B cell (primary cell): Measurements from ENCODE around the gene LIMS2. TPM values are rescaled to one million over a fixed set of nuclear protein-coding genes. Genes with fewer than 3 reads are reported as not detected.

ENCODE experiments used
- ATAC-seq: fragments of 200-7000 bp; cut with Tn5 transposase; one replicate; pipeline ENCODE4 v1.10.0; 2021; ENCODE audit warnings: low read depth, mild to moderate bottlenecking, moderate number of reproducible peaks, moderate library complexity
- CTCF ChIA-PET: fragments of 350-600 bp; sonication (Branson Sonifier 250); formaldehyde crosslinking; loops from one replicate; lab custom pipeline; 2021; ENCODE audit warnings: antibody characterized with exemption, inconsistent platforms; lab: Charles Lee
- POLR2A ChIA-PET: fragments of 350-600 bp; sonication (Branson Sonifier 250); formaldehyde crosslinking; loops from one replicate; lab custom pipeline; 2021; ENCODE audit warnings: antibody characterized with exemption; lab: Charles Lee
- DNase-seq: peaks from one replicate; pipeline ENCODE4 v3.0.0; 2013
- H2AFZ ChIP-seq: 2 replicates; pipeline ENCODE4 v1.6.1; 2012; ENCODE audit warnings: mild to moderate bottlenecking, low read depth, low read length; ENCODE audit not compliant: insufficient read depth, poor library complexity, severe bottlenecking
- H3K27ac ChIP-seq, 2 donors: 1 replicate in 1 of 2; 2 replicates in 1 of 2; pipeline ENCODE4 v1.5.1; 2012 to 2013; ENCODE audit warnings: low read length in 2 of 2, mild to moderate bottlenecking in 2 of 2, moderate library complexity in 1 of 2
- H3K27me3 ChIP-seq, 4 experiments: fragments of 200-600 bp in 1 of 4; sonication (generic) in 1 of 4; replicated peaks in 1 of 4; 1 replicate in 2 of 4; 2 replicates in 2 of 4; pipeline versions ENCODE4 v1.6.1 to v1.7.0; 2013 to 2016; ENCODE audit warnings: low read length in 3 of 4, mild to moderate bottlenecking in 2 of 4, mixed read lengths in 1 of 4, moderate library complexity in 1 of 4; ENCODE audit not compliant: insufficient read depth in 4 of 4, control insufficient read depth in 3 of 4; ENCODE audit errors: control extremely low read depth in 1 of 4
- H3K36me3 ChIP-seq, 2 experiments: replicated peaks in 1 of 2; 1 replicate in 1 of 2; 2 replicates in 1 of 2; pipeline versions ENCODE4 v1.6.1 to v1.7.1; 2013; ENCODE audit warnings: low read length in 1 of 2; ENCODE audit not compliant: insufficient read depth in 2 of 2, control insufficient read depth in 1 of 2; ENCODE audit errors: control extremely low read depth in 1 of 2, extremely low read depth in 1 of 2
- H3K4me1 ChIP-seq, 2 donors: fragments of 200-600 bp in 1 of 2; sonication (generic) in 1 of 2; 1 replicate in 1 of 2; 2 replicates in 1 of 2; pipeline versions ENCODE4 v1.5.1 to v1.6.1; 2013 to 2017; ENCODE audit warnings: low read length in 2 of 2; ENCODE audit not compliant: control insufficient read depth in 2 of 2, insufficient read depth in 2 of 2
- H3K4me2 ChIP-seq: replicated peaks from 2 replicates; pipeline ENCODE3; 2012; ENCODE audit warnings: mild to moderate bottlenecking, low read depth, low read length; ENCODE audit not compliant: poor library complexity, severe bottlenecking
- H3K4me3 ChIP-seq, 5 experiments: fragments of 200-600 bp in 1 of 5; sonication (generic) in 1 of 5; 1 replicate in 3 of 5; 2 replicates in 2 of 5; pipeline versions ENCODE4 v1.5.1 to v1.7.0; 2011 to 2016; ENCODE audit warnings: low read length in 4 of 5, mild to moderate bottlenecking in 4 of 5, low read depth in 2 of 5, control low read depth in 1 of 5, moderate library complexity in 1 of 5; ENCODE audit not compliant: insufficient read depth in 1 of 5; ENCODE audit errors: control extremely low read depth in 1 of 5, extremely low read depth in 1 of 5
- H3K79me2 ChIP-seq: fragments of 200-600 bp; sonication (generic); one replicate; pipeline ENCODE4 v1.6.0; 2016; ENCODE audit warnings: low read length; ENCODE audit not compliant: control insufficient read depth, insufficient read depth
- H3K9ac ChIP-seq: fragments of 200-600 bp; sonication (generic); 2 replicates; pipeline ENCODE4 v1.6.1; 2017; ENCODE audit warnings: mild to moderate bottlenecking, low read length, moderate library complexity
- H3K9me3 ChIP-seq, 3 donors: one replicate each; pipeline versions ENCODE4 v1.6.1 to v1.7.1; 2013; ENCODE audit warnings: low read length in 2 of 3; ENCODE audit not compliant: control insufficient read depth in 2 of 3, insufficient read depth in 1 of 3; ENCODE audit errors: control extremely low read depth in 1 of 3
- H4K20me1 ChIP-seq: 2 replicates; pipeline ENCODE4 v1.6.0; 2012; ENCODE audit warnings: mild to moderate bottlenecking, low read length; ENCODE audit not compliant: insufficient read depth, control insufficient read depth, poor library complexity, severe bottlenecking
- H3K27ac Mint-ChIP-seq: one replicate; pipeline ENCODE4 v1.8.0; 2021; ENCODE audit warnings: mixed read lengths
- H3K27me3 Mint-ChIP-seq: one replicate; pipeline ENCODE4 v1.8.0; 2021; ENCODE audit warnings: mixed read lengths
- H3K4me1 Mint-ChIP-seq: one replicate; pipeline ENCODE4 v1.8.0; 2021; ENCODE audit warnings: mixed read lengths
- H3K4me3 Mint-ChIP-seq: one replicate; pipeline ENCODE4 v1.8.0; 2021; ENCODE audit warnings: mixed read lengths
- H3K9me3 Mint-ChIP-seq: one replicate; pipeline ENCODE4 v1.8.0; 2022; ENCODE audit warnings: mixed read lengths; ENCODE audit not compliant: insufficient read depth
- CTCF ChIP-seq: fragments of 200-600 bp; IDR thresholded peaks from one replicate; pipeline ENCODE4 v1.8.0; 2022; ENCODE audit warnings: antibody characterized with exemption, mild to moderate bottlenecking
- EZH2 ChIP-seq: IDR thresholded peaks from 2 replicates; pipeline ENCODE4 v1.6.1; 2012; ENCODE audit warnings: borderline replicate concordance, low read depth, mild to moderate bottlenecking, moderate library complexity, low read length; ENCODE audit not compliant: insufficient read depth, poor library complexity, severe bottlenecking
- WGBS: methylation state at CpG from one replicate; pipeline ENCODE4 v1.1.5; 2013; ENCODE audit warnings: missing lambda C conversion rate; ENCODE audit not compliant: insufficient coverage; 5-methylcytosine and 5-hydroxymethylcytosine counted together
- intact Hi-C: fragments of 100-400 bp; cut with micrococcal nuclease; formaldehyde crosslinking; loops from one replicate; pipeline ENCODE4 v1.10.0; 2022
- polyA plus RNA-seq: library from polyadenylated mRNA; depleted of rRNA; stranded (reverse); fragments of >200 nt; gene quantifications from 2 replicates; pipeline ENCODE4 v1.2.3, GENCODE V29; 2012
- total RNA-seq, 2 donors: library from RNA; stranded (reverse); fragments of 120-200 nt in 1 of 2; gene quantifications; 1 replicate in 1 of 2; 2 replicates in 1 of 2; pipeline versions ENCODE4 v1.2.3 to v1.2.4, GENCODE V29; 2013 to 2022

LIMS2 gene
- total and polyA plus RNA-seq, 2 donors (not counting 1 experiment from before 2014, with no cell fraction given) = 6.7 to 32.2 TPM

DNA sequence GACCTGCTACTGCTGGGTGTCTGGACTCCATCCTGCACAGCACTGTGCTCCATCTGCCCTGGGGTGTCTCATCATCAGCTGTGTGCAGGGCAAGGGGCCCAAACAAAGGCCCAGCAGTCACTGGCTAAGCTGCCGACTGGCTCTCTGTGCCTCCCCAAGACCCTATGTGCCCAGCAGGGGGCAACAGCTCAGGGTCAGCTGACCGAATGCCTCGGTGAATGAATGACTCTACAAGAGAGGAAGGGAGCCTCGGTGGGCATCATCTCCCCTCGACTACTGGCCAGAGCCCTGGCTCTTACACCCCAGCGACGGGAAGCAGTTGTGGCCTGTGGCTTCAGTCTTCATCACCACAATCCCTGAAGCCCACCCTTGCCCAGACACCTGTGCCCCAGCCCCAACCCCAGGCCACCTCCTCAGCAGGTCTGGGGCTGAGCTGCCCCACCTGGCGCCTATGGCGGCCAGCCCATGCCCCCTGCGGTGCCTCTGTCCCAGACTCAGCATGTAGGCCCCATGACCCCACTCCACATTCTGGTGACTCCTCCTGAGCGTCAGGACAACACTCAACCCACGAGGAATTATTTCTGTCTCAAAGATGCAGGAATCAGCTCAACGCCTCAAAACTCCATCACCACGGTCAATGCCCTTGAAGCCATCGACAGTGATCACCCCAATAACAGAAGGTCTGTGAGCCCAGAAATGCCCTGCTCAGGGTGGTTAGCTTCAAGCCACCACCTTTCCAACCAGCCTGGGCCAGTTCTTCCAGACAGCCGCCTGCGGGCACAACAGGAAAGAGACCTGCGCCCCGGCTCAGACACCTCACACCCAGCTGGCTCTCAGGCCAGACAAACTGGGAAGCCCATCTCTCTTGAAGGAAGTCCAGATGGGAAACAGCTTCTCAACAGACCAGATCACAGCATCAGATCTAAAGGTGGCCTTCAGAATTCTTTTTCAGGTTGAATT, 31.0 kb downstream of the LIMS2 start:
- Mint-ChIP-seq H3K27ac (peak overlapping the region; percentile 81), H3K4me3 (no peak overlapping the region), H3K4me1 (peaks cover 58% of the 10 kb centered on the region), H3K27me3 (no peaks in the 10 kb centered on the region), H3K9me3 (no peaks in the 10 kb centered on the region)
- no peak overlapping the region for H3K4me3 ChIP-seq
- ATAC-seq (no peak), DNase-seq (no peak)
- no peak overlapping the region for H3K4me2 ChIP-seq
- no peaks in the 10 kb centered on the region for H3K36me3 ChIP-seq
- H3K4me1 ChIP-seq = peaks cover 34 to 60% of the 10 kb centered on the region in 2 donors
- H3K9me3 ChIP-seq = no peaks in the 10 kb centered on the region
- WGBS = 92% methylated on average over 19 of the region's 19 CpGs
- POLR2A ChIA-PET = interaction anchor here (0.6 kb wide), 1 partner anchor 56 kb away, joined by 3 read pairs; no protein-coding TSS in a partner anchor
- intact Hi-C loops = loop anchor here (5.0 kb wide), 1 partner anchor 117 kb away; the partner anchor contains the start of gene IWS1
- H4K20me1 ChIP-seq = no peaks in the 10 kb centered on the region
- CTCF ChIA-PET = interaction anchor here (0.7 to 19.3 kb wide), 3 partner anchors 40 to 51 kb away, joined by 3 to 553 read pairs (median 3); no protein-coding TSS in a partner anchor
- TF ChIP-seq CTCF (no peak), EZH2 (no peak)
- H3K9ac ChIP-seq = no peak overlapping the region
- no peak overlapping the region for H2AFZ ChIP-seq
- no peaks in the 10 kb centered on the region for H3K79me2 ChIP-seq
- H3K27me3 ChIP-seq = no peaks in the 10 kb centered on the region
- no peak overlapping the region for H3K27ac ChIP-seq
